Hepatocyte (in vitro differentiated cells): ENCODE results near the gene RIMBP2.

Experiments used
- EZH2 ChIP-seq: fragments of 200-600 bp; sonication (generic); IDR thresholded peaks from 2 replicates; pipeline ENCODE4 v1.6.1; 2016; ENCODE audit warnings: antibody characterized with exemption, mild to moderate bottlenecking, borderline replicate concordance
- TF ChIP-seq, protein P1 (sequence below): fragments of 200-600 bp; sonication (generic); IDR thresholded peaks from 2 replicates; pipeline ENCODE4 v1.5.1; 2016; ENCODE audit warnings: antibody characterized with exemption, mild to moderate bottlenecking; ENCODE audit not compliant: poor library complexity

DNA sequence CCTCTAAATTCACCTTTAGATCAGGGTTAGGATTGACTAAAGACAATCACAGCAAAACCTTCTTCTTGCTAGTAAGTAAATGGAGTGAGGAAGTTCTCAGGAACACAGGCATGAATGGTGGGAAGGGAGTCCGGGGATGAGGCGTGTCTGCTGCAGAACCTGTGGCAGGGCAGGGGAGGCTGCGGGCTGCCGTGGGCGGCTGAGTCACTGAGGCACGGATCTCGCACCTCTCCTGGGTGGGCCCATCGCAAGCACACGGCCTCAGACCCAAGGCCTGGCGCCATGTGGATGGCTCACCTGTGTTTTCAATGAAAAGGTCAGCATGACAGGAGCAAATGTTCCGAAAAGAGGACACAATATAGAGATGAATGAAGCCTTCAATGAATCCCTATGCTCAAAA is 293.0 kb downstream of the RIMBP2 start:
- TF ChIP-seq EZH2 = no peak
- TF ChIP-seq, protein P1, sequence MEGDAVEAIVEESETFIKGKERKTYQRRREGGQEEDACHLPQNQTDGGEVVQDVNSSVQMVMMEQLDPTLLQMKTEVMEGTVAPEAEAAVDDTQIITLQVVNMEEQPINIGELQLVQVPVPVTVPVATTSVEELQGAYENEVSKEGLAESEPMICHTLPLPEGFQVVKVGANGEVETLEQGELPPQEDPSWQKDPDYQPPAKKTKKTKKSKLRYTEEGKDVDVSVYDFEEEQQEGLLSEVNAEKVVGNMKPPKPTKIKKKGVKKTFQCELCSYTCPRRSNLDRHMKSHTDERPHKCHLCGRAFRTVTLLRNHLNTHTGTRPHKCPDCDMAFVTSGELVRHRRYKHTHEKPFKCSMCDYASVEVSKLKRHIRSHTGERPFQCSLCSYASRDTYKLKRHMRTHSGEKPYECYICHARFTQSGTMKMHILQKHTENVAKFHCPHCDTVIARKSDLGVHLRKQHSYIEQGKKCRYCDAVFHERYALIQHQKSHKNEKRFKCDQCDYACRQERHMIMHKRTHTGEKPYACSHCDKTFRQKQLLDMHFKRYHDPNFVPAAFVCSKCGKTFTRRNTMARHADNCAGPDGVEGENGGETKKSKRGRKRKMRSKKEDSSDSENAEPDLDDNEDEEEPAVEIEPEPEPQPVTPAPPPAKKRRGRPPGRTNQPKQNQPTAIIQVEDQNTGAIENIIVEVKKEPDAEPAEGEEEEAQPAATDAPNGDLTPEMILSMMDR = no peak
